ENCODE data around the gene ACSL6.

Gene ACSL6

GRCh38 chr5:131993676-131994075 is 17.8 kb downstream of the ACSL6 start:
- Histone ChIP-seq H3K36me3 (ENCODE audit: control insufficient read depth in 2 of 2, insufficient read depth in 1 of 2, low read length in 2 of 2) (no peaks in the 10 kb centered on the region), H3K27ac (ENCODE audit: extremely low read depth, low read depth, low read length) (no peak overlapping the region), H3K4me3 (ENCODE audit: low read depth, low read length) (no peak overlapping the region), H3K4me1 (ENCODE audit: control insufficient read depth, insufficient read depth, low read length) (no peaks in the 10 kb centered on the region), H3K9me3 (ENCODE audit: control insufficient read depth, insufficient read depth, low read depth, low read length) (no peaks in the 10 kb centered on the region)
- ChIA-PET CTCF (interaction anchor here (0.9 kb wide), 1 partner anchor 14 kb away, joined by 4 read pairs; no protein-coding TSS in a partner anchor), POLR2A (interaction anchor here (0.6 kb wide), 1 partner anchor 351 kb away, joined by 8 read pairs; no protein-coding TSS in a partner anchor)
- no peak for TF ChIP-seq ZNF354C (tag by site-specific recombination; IDR thresholded peaks at IDR 0.05; ENCODE audit: borderline replicate concordance, low read depth)
- TF ChIP-seq ZNF398 (tag by site-specific recombination; IDR thresholded peaks at IDR 0.05), result no peak
- no peak for TF ChIP-seq ZNF184 (tag by site-specific recombination; IDR thresholded peaks at IDR 0.05)
- TF ChIP-seq ZNF791 (tag by site-specific recombination; IDR thresholded peaks at IDR 0.05), result no peak
- TF ChIP-seq ZNF18 (tag by site-specific recombination; IDR thresholded peaks at IDR 0.05), result no peak
- TF ChIP-seq ZNF76 (tag by site-specific recombination; IDR thresholded peaks at IDR 0.05; ENCODE audit: borderline replicate concordance, low read depth), result no peak
- no peak for TF ChIP-seq SALL2 (tag by site-specific recombination; IDR thresholded peaks at IDR 0.05; ENCODE audit: borderline replicate concordance)
- no peak for TF ChIP-seq MZF1 (tag by site-specific recombination; IDR thresholded peaks at IDR 0.05; ENCODE audit: borderline replicate concordance)
- no peak for TF ChIP-seq ZNF544 (tag by site-specific recombination; IDR thresholded peaks at IDR 0.05)
- TF ChIP-seq ZNF24 (tag by site-specific recombination; IDR thresholded peaks at IDR 0.05), result no peak
- no peak for TF ChIP-seq GLI2 (tag by site-specific recombination; IDR thresholded peaks at IDR 0.05; ENCODE audit: borderline replicate concordance, low read depth)
- TF ChIP-seq ZNF169 (tag by site-specific recombination; IDR thresholded peaks at IDR 0.05), result no peak
- TF ChIP-seq ZBTB49 (tag by site-specific recombination; IDR thresholded peaks at IDR 0.05; ENCODE audit: low read depth), result no peak
- no peak for TF ChIP-seq ZNF488 (tag by site-specific recombination; IDR thresholded peaks at IDR 0.05)
- TF ChIP-seq YY1 (tag by site-specific recombination; IDR thresholded peaks at IDR 0.05), result no peak
- no peak for TF ChIP-seq ZNF621 (tag by site-specific recombination; IDR thresholded peaks at IDR 0.05)
- no peak for TF ChIP-seq ZNF548 (tag by site-specific recombination; IDR thresholded peaks at IDR 0.05)

- Histone ChIP-seq H3K4me3 (ENCODE audit: low read depth, low read length) (no peak overlapping the region), H3K4me1 (ENCODE audit: control insufficient read depth, insufficient read depth, low read length) (no peaks in the 10 kb centered on the region), H3K36me3 (ENCODE audit: control insufficient read depth in 2 of 2, insufficient read depth in 1 of 2, low read length in 2 of 2) (no peaks in the 10 kb centered on the region), H3K27ac (ENCODE audit: extremely low read depth, low read depth, low read length) (no peak overlapping the region), H3K9me3 (ENCODE audit: control insufficient read depth, insufficient read depth, low read depth, low read length) (no peaks in the 10 kb centered on the region)
- TF ChIP-seq ZNF704 (tag by site-specific recombination; IDR thresholded peaks at IDR 0.05) (no peak), ZNF175 (tag by site-specific recombination; IDR thresholded peaks at IDR 0.05) (no peak), ZNF133 (tag by site-specific recombination; IDR thresholded peaks at IDR 0.05) (no peak), ZNF157 (tag by site-specific recombination; IDR thresholded peaks at IDR 0.05) (no peak), ZNF600 (tag by site-specific recombination; IDR thresholded peaks at IDR 0.05) (no peak), ZBTB7A (tag by site-specific recombination; IDR thresholded peaks at IDR 0.05; ENCODE audit: low read depth) (no peak), ZNF513 (tag by site-specific recombination; IDR thresholded peaks at IDR 0.05) (no peak), BCL11A (tag by site-specific recombination; IDR thresholded peaks at IDR 0.05; ENCODE audit: low read depth) (no peak)
- POLR2A ChIA-PET, result no interaction called here
- CTCF ChIA-PET, result interaction anchor here (1.5 kb wide), 1 partner anchor 569 kb away, joined by 3 read pairs; no protein-coding TSS in a partner anchor
Measured at GRCh38 chr5:131992370-131992769, 19.1 kb downstream of the ACSL6 start.

All from HEK293 (cell line).